IMR-90 (cell line): ENCODE measurements around the gene NFASC. TPM values are rescaled to one million over a fixed set of nuclear protein-coding genes. Genes with fewer than 3 reads are reported as not detected.

ENCODE experiments used
- ATAC-seq: fragments of 200-7000 bp; cut with Tn5 transposase; 2 replicates; pipeline ENCODE4 v1.9.1; 2020; ENCODE audit warnings: low read depth, mild to moderate bottlenecking, moderate library complexity
- BruUV-seq: library from RNA; stranded (reverse); fragments of 400-500 nt; replicated peaks from 2 replicates; lab custom pipeline; 2021; lab: Mats Ljungman, UMichigan
- CTCF ChIA-PET: fragments of 300-600 bp; formaldehyde crosslinking; extraction: SDS; loops from one replicate; lab custom pipeline; 2021; ENCODE audit warnings: antibody characterized with exemption; lab: Yijun Ruan, JAX
- POLR2A ChIA-PET: fragments of 300-600 bp; sonication (Branson Sonifier 250); formaldehyde crosslinking; loops from one replicate; lab custom pipeline; 2022; ENCODE audit warnings: antibody characterized with exemption; ENCODE audit not compliant: unreplicated experiment; lab: Charles Lee
- DNase-seq: peaks from one replicate; pipeline ENCODE4 v3.0.0; 2013
- H2AFZ ChIP-seq: replicated peaks from 2 replicates; pipeline ENCODE3; 2013; ENCODE audit warnings: low read length, mild to moderate bottlenecking; ENCODE audit not compliant: poor library complexity
- H2AK5ac ChIP-seq: 2 replicates; pipeline ENCODE4 v1.6.1; 2013; ENCODE audit warnings: low read depth, low read length, inconsistent platforms
- H2AK9ac ChIP-seq: replicated peaks from 2 replicates; pipeline ENCODE3; 2013; ENCODE audit warnings: mild to moderate bottlenecking, low read depth, low read length, moderate library complexity; ENCODE audit not compliant: poor library complexity
- H2BK120ac ChIP-seq: 2 replicates; pipeline ENCODE4 v1.6.1; 2013; ENCODE audit warnings: low read depth, low read length, inconsistent platforms
- H2BK15ac ChIP-seq: 3 replicates; pipeline ENCODE4 v1.6.1; 2013; ENCODE audit warnings: low read depth, low read length, inconsistent platforms
- H2BK20ac ChIP-seq: 2 replicates; pipeline ENCODE4 v1.6.1; 2013; ENCODE audit warnings: low read depth, mild to moderate bottlenecking, inconsistent platforms, low read length, moderate library complexity
- H2BK5ac ChIP-seq: 2 replicates; pipeline ENCODE4 v1.6.1; 2013; ENCODE audit warnings: mild to moderate bottlenecking, low read depth, low read length, inconsistent platforms; ENCODE audit not compliant: poor library complexity, severe bottlenecking
- H3K14ac ChIP-seq: replicated peaks from 2 replicates; pipeline ENCODE4 v1.6.1; 2013; ENCODE audit warnings: low read depth, low read length, inconsistent platforms
- H3K18ac ChIP-seq: 2 replicates; pipeline ENCODE4 v1.6.1; 2013; ENCODE audit warnings: low read depth, low read length, control low read depth
- H3K23ac ChIP-seq: 2 replicates; pipeline ENCODE4 v1.6.1; 2013; ENCODE audit warnings: low read depth, low read length, inconsistent platforms
- H3K27ac ChIP-seq: 2 replicates; pipeline ENCODE4 v1.5.1; 2013; ENCODE audit warnings: mild to moderate bottlenecking, control low read depth, low read length; ENCODE audit not compliant: insufficient read depth
- H3K27me3 ChIP-seq: 2 replicates; pipeline ENCODE4 v1.6.1; 2013; ENCODE audit warnings: low read length; ENCODE audit not compliant: control insufficient read depth, insufficient read depth
- H3K36me3 ChIP-seq: 2 replicates; pipeline ENCODE4 v1.6.1; 2013; ENCODE audit warnings: low read length, mixed read lengths; ENCODE audit not compliant: control insufficient read depth, insufficient read depth
- H3K4ac ChIP-seq: 2 replicates; pipeline ENCODE4 v1.6.1; 2013; ENCODE audit warnings: low read depth, low read length, inconsistent platforms
- H3K4me1 ChIP-seq: 2 replicates; pipeline ENCODE4 v1.6.1; 2013; ENCODE audit warnings: low read length, mixed read lengths; ENCODE audit not compliant: control insufficient read depth, insufficient read depth
- H3K4me2 ChIP-seq: 2 replicates; pipeline ENCODE4 v1.6.1; 2013; ENCODE audit warnings: low read depth, mild to moderate bottlenecking, control low read depth, low read length, moderate library complexity
- H3K4me3 ChIP-seq: 2 replicates; pipeline ENCODE4 v1.5.1; 2013; ENCODE audit warnings: low read depth, mild to moderate bottlenecking, control low read depth, low read length, moderate library complexity; ENCODE audit not compliant: insufficient read depth
- H3K56ac ChIP-seq: 2 replicates; pipeline ENCODE4 v1.6.1; 2013; ENCODE audit warnings: low read length, inconsistent platforms; ENCODE audit not compliant: insufficient read depth; ENCODE audit errors: extremely low read depth
- H3K79me1 ChIP-seq, 2 experiments: 2 replicates each; pipeline ENCODE4 v1.6.1; 2013; ENCODE audit warnings: low read length in 2 of 2, inconsistent platforms in 1 of 2, low read depth in 1 of 2
- H3K9ac ChIP-seq: 2 replicates; pipeline ENCODE4 v1.6.1; 2013; ENCODE audit warnings: low read depth, low read length, control low read depth
- H3K9me1 ChIP-seq: 2 replicates; pipeline ENCODE4 v1.6.1; 2013; ENCODE audit warnings: low read length, inconsistent platforms; ENCODE audit not compliant: insufficient read depth
- H3K9me3 ChIP-seq: 2 replicates; pipeline ENCODE4 v1.6.1; 2013; ENCODE audit warnings: low read length; ENCODE audit not compliant: control insufficient read depth, insufficient read depth
- H4K20me1 ChIP-seq: 2 replicates; pipeline ENCODE4 v1.6.1; 2013; ENCODE audit warnings: low read length, inconsistent platforms; ENCODE audit not compliant: insufficient read depth
- H4K5ac ChIP-seq: 2 replicates; pipeline ENCODE4 v1.6.1; 2013; ENCODE audit warnings: mild to moderate bottlenecking, low read depth, low read length, control low read depth
- H4K8ac ChIP-seq, 2 experiments: 2 replicates each; pipeline ENCODE4 v1.6.1; 2013; ENCODE audit warnings: low read depth in 2 of 2, low read length in 2 of 2, control low read depth in 1 of 2, inconsistent platforms in 1 of 2
- H4K91ac ChIP-seq: 2 replicates; pipeline ENCODE4 v1.6.1; 2013; ENCODE audit warnings: low read depth, low read length, inconsistent platforms; ENCODE audit not compliant: insufficient read depth
- BHLHE40 ChIP-seq: fragments of 150-350 bp; IDR thresholded peaks from 2 replicates; pipeline ENCODE4 v1.6.1; 2016; ENCODE audit warnings: mild to moderate bottlenecking, low read depth, low read length
- CEBPB ChIP-seq: IDR thresholded peaks from 2 replicates; pipeline ENCODE4 v1.6.1; 2012; ENCODE audit warnings: low read depth, low read length, improper control_type of control experiment
- CHD1 ChIP-seq: IDR thresholded peaks from 2 replicates; pipeline ENCODE4 v1.6.1; 2012; ENCODE audit warnings: low read depth, low read length, improper control_type of control experiment
- CTCF ChIP-seq: conservative IDR thresholded peaks from 2 replicates; pipeline ENCODE4 v1.5.1; 2012; ENCODE audit warnings: mild to moderate bottlenecking, low read depth, low read length, improper control_type of control experiment
- FOS ChIP-seq: fragments of 150-350 bp; IDR thresholded peaks from 2 replicates; pipeline ENCODE4 v1.6.1; 2016; ENCODE audit warnings: low read depth, low read length
- MAZ ChIP-seq: IDR thresholded peaks from 2 replicates; pipeline ENCODE4 v1.6.1; 2012; ENCODE audit warnings: low read depth, mild to moderate bottlenecking, low read length, improper control_type of control experiment, moderate library complexity, borderline replicate concordance
- MXI1 ChIP-seq: IDR thresholded peaks from 2 replicates; pipeline ENCODE4 v1.6.1; 2012; ENCODE audit warnings: low read depth, mild to moderate bottlenecking, low read length, moderate library complexity, borderline replicate concordance
- POLR2A ChIP-seq: IDR thresholded peaks from 2 replicates; pipeline ENCODE4 v1.6.1; 2012; ENCODE audit warnings: mild to moderate bottlenecking, low read depth, low read length
- RAD21 ChIP-seq: IDR thresholded peaks from 2 replicates; pipeline ENCODE4 v1.6.1; 2012; ENCODE audit warnings: low read length, improper control_type of control experiment
- RCOR1 ChIP-seq: IDR thresholded peaks from 2 replicates; pipeline ENCODE4 v1.6.1; 2012; ENCODE audit warnings: mild to moderate bottlenecking, low read length, improper control_type of control experiment; ENCODE audit not compliant: insufficient replicate concordance
- RFX5 ChIP-seq: IDR thresholded peaks from 2 replicates; pipeline ENCODE4 v1.8.0; 2012; ENCODE audit warnings: low read depth, mild to moderate bottlenecking, low read length, moderate library complexity
- SMC3 ChIP-seq: fragments of 150-350 bp; IDR thresholded peaks from 2 replicates; pipeline ENCODE4 v1.6.1; 2016; ENCODE audit warnings: low read depth, mild to moderate bottlenecking, antibody characterized with exemption, low read length, moderate library complexity
- USF2 ChIP-seq: fragments of 150-350 bp; IDR thresholded peaks from 2 replicates; pipeline ENCODE4 v1.6.1; 2017; ENCODE audit warnings: mild to moderate bottlenecking, antibody characterized with exemption, low read length, low read depth
- WGBS, 2 experiments: methylation state at CpG; one replicate each; pipeline versions ENCODE4 v1.1.5 to v1.1.7; 2013; ENCODE audit warnings: missing lambda C conversion rate in 2 of 2; ENCODE audit not compliant: insufficient read length in 1 of 2; ENCODE audit errors: extremely low coverage in 2 of 2; 5-methylcytosine and 5-hydroxymethylcytosine counted together
- dilution Hi-C: fragments of 300-500 bp; cut with HindIII; formaldehyde crosslinking; loops from one replicate; pipeline ENCODE4 v1.14.3; 2018; ENCODE audit warnings: low sequenced_read_pairs; ENCODE audit not compliant: unreplicated experiment
- in situ Hi-C: fragments of 300-500 bp; cut with MboI; formaldehyde crosslinking; loops from 3 replicates; pipeline ENCODE4 v1.14.3; 2019; ENCODE audit warnings: low sequenced_read_pairs, inconsistent platforms, mixed read lengths
- intact Hi-C: fragments of 100-400 bp; cut with micrococcal nuclease; formaldehyde crosslinking; loops from 2 replicates; pipeline ENCODE4 v1.10.0; 2022
- polyA plus RNA-seq, 3 experiments: library from polyadenylated mRNA; depleted of rRNA; stranded (reverse); fragments of >200 nt; gene quantifications; 2 replicates each; pipeline ENCODE4 v1.2.3, GENCODE V29; 2012; ENCODE audit warnings: low replicate concordance in 1 of 3
- total RNA-seq: library from RNA; depleted of rRNA; stranded (reverse); fragments of >200 nt; gene quantifications from 2 replicates; pipeline ENCODE4 v1.2.3, GENCODE V29; 2012

NFASC gene
- total and polyA plus RNA-seq, 2 of the 4 experiments (the other 2 are of a cell fraction) = 0.18 to 0.79 TPM

- H3K18ac ChIP-seq = no peak overlapping the region
- H3K4me1 ChIP-seq = no peaks in the 10 kb centered on the region
- ATAC-seq (no peak), DNase-seq (no peak)
- H2AFZ ChIP-seq = no peak overlapping the region
- H3K23ac ChIP-seq = no peak overlapping the region
- no TSS peak for BruUV-seq
- no peak overlapping the region for H3K56ac ChIP-seq
- no peak overlapping the region for H3K4me3 ChIP-seq
- no peak overlapping the region for H2BK120ac ChIP-seq
- ChIA-PET POLR2A (no interaction called here), CTCF (no interaction called here)
- H4K20me1 ChIP-seq = no peaks in the 10 kb centered on the region
- H3K9me3 ChIP-seq = no peaks in the 10 kb centered on the region
- no peak overlapping the region for H2AK9ac ChIP-seq
- no CpG with 5 or more reads among the region's 3 CpGs for WGBS, 2 experiments
- H2BK20ac ChIP-seq = no peak overlapping the region
- no peaks in the 10 kb centered on the region for H3K36me3 ChIP-seq
- H3K27ac ChIP-seq = no peak overlapping the region
- TF ChIP-seq SMC3 = no peak
- TF ChIP-seq CEBPB = no peak
- TF ChIP-seq FOS = no peak
- no peak for TF ChIP-seq MAZ
- TF ChIP-seq RCOR1 = no peak
- TF ChIP-seq CHD1 = no peak
- no peak for TF ChIP-seq BHLHE40
- no peak for TF ChIP-seq MXI1
- TF ChIP-seq RFX5 = no peak
- TF ChIP-seq USF2 = no peak
- TF ChIP-seq CTCF = no peak
- TF ChIP-seq POLR2A = no peak
- no peak for TF ChIP-seq RAD21
- H3K4me2 ChIP-seq = no peak overlapping the region
- H4K8ac ChIP-seq = no peak overlapping the region
- intact Hi-C loops (no loop called here), in situ Hi-C loops (no loop called here), dilution Hi-C loops (no loop called here)
- H3K14ac ChIP-seq = no peak overlapping the region
- no peak overlapping the region for H4K91ac ChIP-seq
- peaks cover 20% of the 10 kb centered on the region for H3K27me3 ChIP-seq
- no peak overlapping the region for H3K4ac ChIP-seq
- no peak overlapping the region for H2BK15ac ChIP-seq
- no peak overlapping the region for H2AK5ac ChIP-seq
- no peaks in the 10 kb centered on the region for H3K9me1 ChIP-seq
- H4K5ac ChIP-seq = no peak overlapping the region
- no peak overlapping the region for H3K9ac ChIP-seq
- no peak overlapping the region for H2BK5ac ChIP-seq
- H3K79me1 ChIP-seq = no peaks in the 10 kb centered on the region
These were observed 64.5 kb downstream of the NFASC start for GRCh38 chr1:204935155-204935554.
